HFFc6 (cell line): ENCODE data around the gene ZSWIM9. TPM values are rescaled to one million over a fixed set of nuclear protein-coding genes. Genes with fewer than 3 reads are reported as not detected.

Source experiments
- DNase-seq: peaks from one replicate; pipeline ENCODE4 v3.0.0-alpha.2; 2018
- H3K27ac Mint-ChIP-seq: 2 replicates; pipeline ENCODE4 v1.8.0; 2020; ENCODE audit warnings: mild to moderate bottlenecking, mixed read lengths
- H3K27me3 Mint-ChIP-seq: 2 replicates; pipeline ENCODE4 v1.8.0; 2021; ENCODE audit warnings: mild to moderate bottlenecking, moderate library complexity, mixed read lengths; ENCODE audit not compliant: insufficient read depth
- H3K36me3 Mint-ChIP-seq: 2 replicates; pipeline ENCODE4 v1.8.0; 2021; ENCODE audit warnings: low read depth, mixed read lengths
- H3K4me1 Mint-ChIP-seq: 2 replicates; pipeline ENCODE4 v1.8.0; 2020; ENCODE audit warnings: low read depth, mixed read lengths
- H3K4me3 Mint-ChIP-seq: 2 replicates; pipeline ENCODE4 v1.8.0; 2020; ENCODE audit warnings: mild to moderate bottlenecking, moderate library complexity, mixed read lengths
- H3K9me3 Mint-ChIP-seq: 2 replicates; pipeline ENCODE4 v1.8.0; 2020; ENCODE audit warnings: mild to moderate bottlenecking, mixed read lengths
- total RNA-seq, 6 experiments: library from RNA; stranded (reverse); fragmentation: NEBNext Ultra II Directional; extraction: Animal tissue kit (Norgen Biotek cat#: 25700); gene quantifications; 2 replicates in 1 of 6; 3 replicates in 5 of 6; pipeline ENCODE4 v1.2.3, GENCODE V29; 2021
- TF ChIP-seq, protein P1 (sequence below): fragments of 200-600 bp; sonication (generic); IDR thresholded peaks from 2 replicates; pipeline ENCODE4 v1.5.0; 2021; ENCODE audit warnings: antibody characterized with exemption, mild to moderate bottlenecking

Gene ZSWIM9
- total RNA-seq, 6 experiments from 2014 or later, result 5.6 to 7.2 (median 5.9) TPM

GRCh38 chr19:48203222-48203793 is 32.8 kb downstream of the ZSWIM9 start:
- Mint-ChIP-seq H3K36me3 (no peaks in the 10 kb centered on the region), H3K4me1 (peaks cover 11% of the 10 kb centered on the region), H3K9me3 (no peaks in the 10 kb centered on the region), H3K27me3 (no peaks in the 10 kb centered on the region), H3K27ac (no peak overlapping the region), H3K4me3 (no peak overlapping the region)
- TF ChIP-seq, protein P1, sequence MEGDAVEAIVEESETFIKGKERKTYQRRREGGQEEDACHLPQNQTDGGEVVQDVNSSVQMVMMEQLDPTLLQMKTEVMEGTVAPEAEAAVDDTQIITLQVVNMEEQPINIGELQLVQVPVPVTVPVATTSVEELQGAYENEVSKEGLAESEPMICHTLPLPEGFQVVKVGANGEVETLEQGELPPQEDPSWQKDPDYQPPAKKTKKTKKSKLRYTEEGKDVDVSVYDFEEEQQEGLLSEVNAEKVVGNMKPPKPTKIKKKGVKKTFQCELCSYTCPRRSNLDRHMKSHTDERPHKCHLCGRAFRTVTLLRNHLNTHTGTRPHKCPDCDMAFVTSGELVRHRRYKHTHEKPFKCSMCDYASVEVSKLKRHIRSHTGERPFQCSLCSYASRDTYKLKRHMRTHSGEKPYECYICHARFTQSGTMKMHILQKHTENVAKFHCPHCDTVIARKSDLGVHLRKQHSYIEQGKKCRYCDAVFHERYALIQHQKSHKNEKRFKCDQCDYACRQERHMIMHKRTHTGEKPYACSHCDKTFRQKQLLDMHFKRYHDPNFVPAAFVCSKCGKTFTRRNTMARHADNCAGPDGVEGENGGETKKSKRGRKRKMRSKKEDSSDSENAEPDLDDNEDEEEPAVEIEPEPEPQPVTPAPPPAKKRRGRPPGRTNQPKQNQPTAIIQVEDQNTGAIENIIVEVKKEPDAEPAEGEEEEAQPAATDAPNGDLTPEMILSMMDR, result no peak
- no peak for DNase-seq

DNA sequence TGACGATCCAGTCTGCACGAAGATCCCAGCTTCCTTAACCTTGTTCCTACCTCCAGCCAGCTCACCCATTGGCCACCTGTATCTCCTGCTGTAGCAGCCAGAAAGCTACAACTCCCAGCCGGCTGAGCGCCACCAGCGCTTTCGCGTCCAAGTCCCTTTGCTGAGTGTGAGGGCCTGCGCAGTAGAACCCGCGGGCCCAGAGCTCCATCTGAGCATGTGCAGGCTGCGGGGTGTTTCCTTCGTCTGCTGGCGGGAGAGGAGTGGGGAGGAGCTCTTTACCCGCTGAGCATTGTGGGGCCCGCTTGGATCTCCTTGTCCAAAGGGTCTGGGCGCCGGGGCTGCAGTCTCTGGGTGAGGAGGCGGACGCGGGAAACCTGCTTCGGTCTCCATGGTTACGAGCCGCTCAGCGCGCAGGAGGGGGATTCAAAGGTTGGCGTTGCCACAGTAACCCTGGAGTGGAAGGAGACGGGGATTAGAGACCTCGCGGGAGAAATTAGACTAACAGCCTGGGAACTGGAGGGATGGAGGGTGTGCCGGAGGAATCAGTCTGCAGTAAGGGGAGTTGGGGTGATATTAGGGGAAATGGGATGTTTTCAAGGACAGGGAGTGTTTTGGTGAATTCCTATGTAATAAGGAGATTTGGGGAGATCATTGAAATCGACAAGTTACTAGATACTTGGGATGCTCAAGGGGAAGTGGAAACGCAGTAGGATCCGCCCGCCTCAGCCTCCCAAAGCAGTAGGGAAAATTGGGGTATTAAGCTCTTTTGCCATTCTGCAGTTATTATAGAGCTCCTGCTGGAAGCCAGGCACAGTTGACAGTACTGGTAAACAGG is 33.5 kb downstream of the ZSWIM9 start:
- H3K27ac Mint-ChIP-seq, result no peak overlapping the region

GRCh38 chr19:48206397-48207093 is 36.1 kb downstream of the ZSWIM9 start:
- no peaks in the 10 kb centered on the region for H3K36me3 Mint-ChIP-seq
- DNase-seq, result no peak
- H3K27ac Mint-ChIP-seq, result no peak overlapping the region
- H3K4me1 Mint-ChIP-seq, result peaks cover 11% of the 10 kb centered on the region
- H3K4me3 Mint-ChIP-seq, result no peak overlapping the region
- TF ChIP-seq, protein P1, result no peak
- H3K27me3 Mint-ChIP-seq, result no peaks in the 10 kb centered on the region
- no peaks in the 10 kb centered on the region for H3K9me3 Mint-ChIP-seq

More for the DNA sequence above, 33.5 kb downstream of the ZSWIM9 start:
- H3K4me3 Mint-ChIP-seq, result no peak overlapping the region
- no peaks in the 10 kb centered on the region for H3K9me3 Mint-ChIP-seq
- TF ChIP-seq, protein P1, result no peak
- H3K36me3 Mint-ChIP-seq, result no peaks in the 10 kb centered on the region
- DNase-seq, result peak; percentile 95
- no peaks in the 10 kb centered on the region for H3K27me3 Mint-ChIP-seq
- H3K4me1 Mint-ChIP-seq, result peaks cover 11% of the 10 kb centered on the region

DNA sequence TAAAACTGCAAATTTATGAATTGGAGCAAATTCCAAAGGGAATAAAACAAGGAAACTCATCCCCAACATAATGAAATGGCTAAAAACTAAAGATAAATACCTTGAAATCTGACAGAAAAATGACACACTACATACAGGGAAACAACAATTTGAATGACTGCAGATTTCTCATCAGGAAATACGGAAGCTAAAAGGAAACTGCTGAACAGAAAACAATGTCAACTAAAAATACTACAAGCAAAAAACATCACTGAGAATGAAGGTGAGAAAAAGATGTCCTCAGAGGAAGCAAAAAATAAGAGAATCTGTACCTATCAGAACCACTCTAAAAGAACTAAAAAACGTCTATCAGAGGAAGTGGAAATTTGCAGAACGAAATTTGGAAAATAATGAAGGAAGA is 39.5 kb downstream of the ZSWIM9 start:
- Mint-ChIP-seq H3K27ac (no peak overlapping the region), H3K9me3 (no peaks in the 10 kb centered on the region)

DNA sequence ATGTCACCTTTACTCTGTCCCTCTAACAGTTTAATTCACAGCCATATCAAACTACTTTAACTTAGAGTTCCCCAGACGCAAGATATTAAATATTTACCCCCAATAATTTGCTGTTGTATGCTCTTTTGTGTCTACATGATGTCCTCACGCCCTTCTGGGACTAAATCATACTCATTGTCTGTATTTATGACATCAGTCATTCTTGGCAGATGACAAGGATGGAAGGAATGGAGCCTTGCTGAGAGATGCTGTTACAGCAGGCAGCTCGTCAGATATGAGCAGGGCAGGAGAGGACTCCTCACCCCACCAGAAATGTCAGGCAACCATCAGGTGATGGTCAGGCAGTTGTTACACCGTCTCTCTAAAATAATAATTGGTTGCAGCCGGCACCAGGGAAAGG is 43.5 kb downstream of the ZSWIM9 start:
- peaks cover 5% of the 10 kb centered on the region for H3K4me1 Mint-ChIP-seq
- no peaks in the 10 kb centered on the region for H3K9me3 Mint-ChIP-seq
- H3K4me3 Mint-ChIP-seq, result no peak overlapping the region
- DNase-seq, result no peak
- peaks cover 13% of the 10 kb centered on the region; the same call in 1 of the 2 replicates for H3K36me3 Mint-ChIP-seq
- no peaks in the 10 kb centered on the region for H3K27me3 Mint-ChIP-seq
- H3K27ac Mint-ChIP-seq, result no peak overlapping the region
- TF ChIP-seq, protein P1, result no peak

More for the DNA sequence above, 39.5 kb downstream of the ZSWIM9 start:
- Mint-ChIP-seq H3K36me3 (peaks cover 6% of the 10 kb centered on the region; the same call in 1 of the 2 replicates), H3K4me1 (peaks cover 11% of the 10 kb centered on the region), H3K4me3 (no peak overlapping the region), H3K27me3 (no peaks in the 10 kb centered on the region)
- TF ChIP-seq, protein P1, result no peak
- DNase-seq, result no peak
